Measurements from ENCODE around the gene NR6A1. TPM values are rescaled to one million over a fixed set of nuclear protein-coding genes. Genes with fewer than 3 reads are reported as not detected.
A peak's percentile ranks its signal among the peaks of the same experiment; 100 is the strongest.

The NR6A1 gene
- total RNA-seq, 2 donors from 2014 or later: 4.8 to 4.9 TPM

DNA sequence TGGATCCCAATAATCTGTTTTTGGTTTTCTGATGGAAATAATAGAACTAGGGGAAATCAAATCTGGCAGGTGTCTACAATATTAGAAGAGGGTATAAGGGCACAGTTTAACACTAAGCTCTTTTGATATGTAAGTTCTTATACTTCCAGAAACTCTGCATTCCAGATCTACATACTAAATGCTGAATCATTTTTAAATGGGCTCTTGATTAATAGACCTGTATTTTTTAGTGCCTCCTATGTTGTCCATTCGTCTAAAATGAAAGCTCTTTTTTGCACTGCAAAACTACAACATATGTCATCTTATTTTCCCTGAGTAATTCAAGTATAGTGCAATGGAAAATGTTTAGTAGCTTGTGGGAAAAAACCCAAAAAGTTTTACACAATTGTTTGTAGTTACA, 44.2 kb downstream of the NR6A1 start:
- no peak for TF ChIP-seq CTCF (IDR thresholded peaks at IDR 0.05)
- DNase-seq: no peak
- H3K27me3 ChIP-seq: no peaks in the 10 kb centered on the region
- no peak overlapping the region for H3K4me3 ChIP-seq
- intact Hi-C loops (cut with DNase I): no loop called here
- no peak overlapping the region for H3K27ac ChIP-seq
- no peaks in the 10 kb centered on the region for H3K9me3 ChIP-seq
- no peaks in the 10 kb centered on the region for H3K4me1 ChIP-seq
- no peak overlapping the region for H3K9ac ChIP-seq (ENCODE audit: low read depth in 2 of 2, low read length in 2 of 2)
- no peaks in the 10 kb centered on the region for H3K36me3 ChIP-seq

DNA sequence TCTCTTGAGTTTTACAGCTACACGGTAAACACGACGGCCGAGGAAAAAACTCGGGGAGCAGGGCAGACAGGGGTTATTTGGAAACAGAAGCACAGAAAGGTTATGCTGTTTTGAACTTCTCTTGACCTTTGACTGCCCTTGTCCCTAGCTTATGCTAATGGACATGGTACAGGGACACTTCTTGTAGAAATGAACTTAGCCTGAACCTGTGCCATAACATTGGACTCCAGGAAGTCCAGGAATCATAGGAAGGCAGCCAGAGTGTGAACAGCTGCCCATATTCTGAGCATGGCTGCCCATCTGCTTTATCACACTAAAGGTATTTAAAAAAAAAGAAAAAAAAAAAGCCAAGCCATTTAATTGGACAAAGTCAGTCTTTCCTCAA, 46.1 kb downstream of the NR6A1 start:
- H3K9me3 ChIP-seq: no peaks in the 10 kb centered on the region
- intact Hi-C loops (cut with DNase I): no loop called here
- H3K9ac ChIP-seq (ENCODE audit: low read depth in 2 of 2, low read length in 2 of 2): peak overlapping the region in 1 of 2 donors; percentile 59
- peak overlapping the region; percentile 19 for H3K27ac ChIP-seq
- H3K4me3 ChIP-seq: no peak overlapping the region
- TF ChIP-seq CTCF (IDR thresholded peaks at IDR 0.05): no peak
- no peak for DNase-seq
- H3K36me3 ChIP-seq: no peaks in the 10 kb centered on the region
- H3K4me1 ChIP-seq: no peaks in the 10 kb centered on the region
- H3K27me3 ChIP-seq: no peaks in the 10 kb centered on the region

- H3K4me1 ChIP-seq: no peaks in the 10 kb centered on the region
- H3K36me3 ChIP-seq: no peaks in the 10 kb centered on the region
- TF ChIP-seq CTCF (IDR thresholded peaks at IDR 0.05): no peak
- H3K4me3 ChIP-seq: no peak overlapping the region
- DNase-seq: no peak
- H3K9me3 ChIP-seq: no peaks in the 10 kb centered on the region
- H3K27me3 ChIP-seq: no peaks in the 10 kb centered on the region
- intact Hi-C loops (cut with DNase I): no loop called here
- peak overlapping the region; percentile 19 for H3K27ac ChIP-seq
- H3K9ac ChIP-seq (ENCODE audit: low read depth in 2 of 2, low read length in 2 of 2): peak overlapping the region in 1 of 2 donors; percentile 59
Observed at GRCh38 chr9:124724415-124725067, 46.6 kb downstream of the NR6A1 start.

DNA sequence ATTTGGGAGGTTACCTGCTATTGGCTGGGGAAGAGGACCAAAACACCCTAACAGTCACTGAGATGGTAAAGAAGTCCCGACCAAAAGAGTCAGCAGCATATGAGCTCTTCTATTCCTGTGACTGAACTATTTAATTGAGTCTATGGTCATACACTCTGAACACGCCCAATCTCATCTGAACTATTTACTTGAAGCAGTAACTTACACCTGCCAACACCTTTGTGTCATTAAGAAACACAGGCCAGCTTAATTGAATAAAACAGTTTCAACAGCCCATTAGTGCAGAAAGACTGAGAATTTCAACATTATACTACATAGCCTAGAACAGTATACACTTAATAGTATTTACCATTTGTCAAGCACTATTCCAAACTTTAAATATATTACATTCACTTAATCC, 47.8 kb downstream of the NR6A1 start:
- Histone ChIP-seq H3K4me1 (no peaks in the 10 kb centered on the region), H3K4me3 (no peak overlapping the region), H3K9me3 (no peaks in the 10 kb centered on the region), H3K27me3 (no peaks in the 10 kb centered on the region), H3K36me3 (no peaks in the 10 kb centered on the region), H3K27ac (no peak overlapping the region), H3K9ac (ENCODE audit: low read depth in 2 of 2, low read length in 2 of 2) (no peak overlapping the region)
- DNase-seq: no peak
- intact Hi-C loops (cut with DNase I): no loop called here
- no peak for TF ChIP-seq CTCF (IDR thresholded peaks at IDR 0.05)

- DNase-seq: no peak
- intact Hi-C loops (cut with DNase I): no loop called here
- H3K9ac ChIP-seq (ENCODE audit: low read depth in 2 of 2, low read length in 2 of 2): no peak overlapping the region
- H3K4me1 ChIP-seq: no peaks in the 10 kb centered on the region
- no peaks in the 10 kb centered on the region for H3K9me3 ChIP-seq
- no peak overlapping the region for H3K4me3 ChIP-seq
- H3K36me3 ChIP-seq: no peaks in the 10 kb centered on the region
- no peaks in the 10 kb centered on the region for H3K27me3 ChIP-seq
- TF ChIP-seq CTCF (IDR thresholded peaks at IDR 0.05): no peak
- H3K27ac ChIP-seq: no peak overlapping the region
Observed at GRCh38 chr9:124721109-124721906, 49.8 kb downstream of the NR6A1 start.

Data from colonic mucosa (tissue), 4 donors.